HL-60 (cell line): ENCODE measurements around the gene KIF26B.

ENCODE experiments used
- CTCF ChIP-seq: IDR thresholded peaks from one replicate; pipeline ENCODE4 v1.5.1; 2011; ENCODE audit warnings: low read length, control low read depth, inconsistent platforms; ENCODE audit not compliant: insufficient read depth
- GABPA ChIP-seq: IDR thresholded peaks from 2 replicates; pipeline ENCODE4 v1.6.1; 2012; ENCODE audit warnings: low read depth
- POLR2AphosphoS5 ChIP-seq: IDR thresholded peaks from 2 replicates; pipeline ENCODE4 v1.6.1; 2012; ENCODE audit warnings: low read depth
- TF ChIP-seq, protein P1 (sequence below): IDR thresholded peaks from 2 replicates; pipeline ENCODE4 v1.6.1; 2012; ENCODE audit warnings: low read depth; ENCODE audit not compliant: insufficient replicate concordance

GRCh38 chr1:245621589-245621988, 466.8 kb downstream of the KIF26B start:
- TF ChIP-seq POLR2AphosphoS5, result no peak
- no peak for TF ChIP-seq CTCF
- no peak for TF ChIP-seq GABPA
- TF ChIP-seq, protein P1, sequence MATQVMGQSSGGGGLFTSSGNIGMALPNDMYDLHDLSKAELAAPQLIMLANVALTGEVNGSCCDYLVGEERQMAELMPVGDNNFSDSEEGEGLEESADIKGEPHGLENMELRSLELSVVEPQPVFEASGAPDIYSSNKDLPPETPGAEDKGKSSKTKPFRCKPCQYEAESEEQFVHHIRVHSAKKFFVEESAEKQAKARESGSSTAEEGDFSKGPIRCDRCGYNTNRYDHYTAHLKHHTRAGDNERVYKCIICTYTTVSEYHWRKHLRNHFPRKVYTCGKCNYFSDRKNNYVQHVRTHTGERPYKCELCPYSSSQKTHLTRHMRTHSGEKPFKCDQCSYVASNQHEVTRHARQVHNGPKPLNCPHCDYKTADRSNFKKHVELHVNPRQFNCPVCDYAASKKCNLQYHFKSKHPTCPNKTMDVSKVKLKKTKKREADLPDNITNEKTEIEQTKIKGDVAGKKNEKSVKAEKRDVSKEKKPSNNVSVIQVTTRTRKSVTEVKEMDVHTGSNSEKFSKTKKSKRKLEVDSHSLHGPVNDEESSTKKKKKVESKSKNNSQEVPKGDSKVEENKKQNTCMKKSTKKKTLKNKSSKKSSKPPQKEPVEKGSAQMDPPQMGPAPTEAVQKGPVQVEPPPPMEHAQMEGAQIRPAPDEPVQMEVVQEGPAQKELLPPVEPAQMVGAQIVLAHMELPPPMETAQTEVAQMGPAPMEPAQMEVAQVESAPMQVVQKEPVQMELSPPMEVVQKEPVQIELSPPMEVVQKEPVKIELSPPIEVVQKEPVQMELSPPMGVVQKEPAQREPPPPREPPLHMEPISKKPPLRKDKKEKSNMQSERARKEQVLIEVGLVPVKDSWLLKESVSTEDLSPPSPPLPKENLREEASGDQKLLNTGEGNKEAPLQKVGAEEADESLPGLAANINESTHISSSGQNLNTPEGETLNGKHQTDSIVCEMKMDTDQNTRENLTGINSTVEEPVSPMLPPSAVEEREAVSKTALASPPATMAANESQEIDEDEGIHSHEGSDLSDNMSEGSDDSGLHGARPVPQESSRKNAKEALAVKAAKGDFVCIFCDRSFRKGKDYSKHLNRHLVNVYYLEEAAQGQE, result no peak
